Astrocyte of the spinal cord (primary cell): ENCODE data around the gene GLTPD2.

Experiments used
- DNase-seq: peaks from one replicate; pipeline ENCODE4 v3.0.0; 2011; ENCODE audit warnings: low read depth, low spot score
- H3K4me3 ChIP-seq: 2 replicates; pipeline ENCODE4 v1.5.1; 2011; ENCODE audit warnings: low read depth, mild to moderate bottlenecking, low read length, moderate library complexity
- in situ Hi-C: cut with HindIII; loops from 2 replicates; pipeline ENCODE4 v1.10.0; 2017; ENCODE audit warnings: low sequenced_read_pairs
- TF ChIP-seq, protein P1 (sequence below): IDR thresholded peaks from 2 replicates; pipeline ENCODE4 v1.5.1; 2012; ENCODE audit warnings: low read depth, mild to moderate bottlenecking, low read length, inconsistent platforms

Gene GLTPD2

DNA sequence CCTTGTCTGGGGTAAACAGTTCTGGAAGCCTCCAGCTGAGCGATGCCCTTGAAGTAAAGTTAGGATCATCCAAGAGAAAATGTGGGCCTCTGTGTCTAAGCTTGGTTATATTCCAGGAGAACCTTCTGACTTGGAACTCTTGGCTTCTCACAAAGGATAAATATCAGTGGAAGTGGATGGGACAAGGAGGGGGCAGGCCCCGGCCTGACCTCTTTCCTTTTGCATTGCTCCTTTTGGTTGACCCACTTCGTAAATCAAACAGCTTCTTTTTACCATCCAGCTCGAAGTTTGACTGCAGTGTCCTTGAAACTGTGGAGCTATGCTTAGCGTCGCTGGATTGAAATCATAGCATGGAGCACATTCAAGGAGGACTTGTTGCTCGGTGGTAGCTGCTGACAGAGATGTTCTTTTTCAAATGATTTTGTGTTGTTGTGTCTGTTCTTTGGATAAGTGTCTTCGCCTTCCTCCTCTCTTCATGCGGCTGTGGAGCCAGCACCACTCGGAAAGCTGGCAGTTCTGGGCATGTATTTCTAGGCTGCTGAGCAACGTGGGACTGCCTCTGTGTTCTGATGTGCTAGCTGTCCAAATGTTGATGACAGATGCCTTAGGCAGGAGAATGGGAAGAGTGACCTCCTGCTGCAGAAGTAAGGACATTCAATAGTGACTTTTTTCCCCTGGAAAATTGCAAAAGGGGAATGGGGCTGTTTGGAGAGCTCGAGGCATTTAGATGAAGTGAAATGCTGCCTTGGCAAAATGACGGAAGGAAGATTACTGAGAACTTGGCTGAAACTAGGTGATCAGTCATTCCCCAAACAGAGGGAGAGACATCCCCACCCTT lies 48.9 kb downstream of the GLTPD2 start:
- TF ChIP-seq, protein P1, sequence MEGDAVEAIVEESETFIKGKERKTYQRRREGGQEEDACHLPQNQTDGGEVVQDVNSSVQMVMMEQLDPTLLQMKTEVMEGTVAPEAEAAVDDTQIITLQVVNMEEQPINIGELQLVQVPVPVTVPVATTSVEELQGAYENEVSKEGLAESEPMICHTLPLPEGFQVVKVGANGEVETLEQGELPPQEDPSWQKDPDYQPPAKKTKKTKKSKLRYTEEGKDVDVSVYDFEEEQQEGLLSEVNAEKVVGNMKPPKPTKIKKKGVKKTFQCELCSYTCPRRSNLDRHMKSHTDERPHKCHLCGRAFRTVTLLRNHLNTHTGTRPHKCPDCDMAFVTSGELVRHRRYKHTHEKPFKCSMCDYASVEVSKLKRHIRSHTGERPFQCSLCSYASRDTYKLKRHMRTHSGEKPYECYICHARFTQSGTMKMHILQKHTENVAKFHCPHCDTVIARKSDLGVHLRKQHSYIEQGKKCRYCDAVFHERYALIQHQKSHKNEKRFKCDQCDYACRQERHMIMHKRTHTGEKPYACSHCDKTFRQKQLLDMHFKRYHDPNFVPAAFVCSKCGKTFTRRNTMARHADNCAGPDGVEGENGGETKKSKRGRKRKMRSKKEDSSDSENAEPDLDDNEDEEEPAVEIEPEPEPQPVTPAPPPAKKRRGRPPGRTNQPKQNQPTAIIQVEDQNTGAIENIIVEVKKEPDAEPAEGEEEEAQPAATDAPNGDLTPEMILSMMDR, result no peak
- in situ Hi-C loops, result no loop called here
- DNase-seq, result no peak
- H3K4me3 ChIP-seq, result no peak overlapping the region

DNA sequence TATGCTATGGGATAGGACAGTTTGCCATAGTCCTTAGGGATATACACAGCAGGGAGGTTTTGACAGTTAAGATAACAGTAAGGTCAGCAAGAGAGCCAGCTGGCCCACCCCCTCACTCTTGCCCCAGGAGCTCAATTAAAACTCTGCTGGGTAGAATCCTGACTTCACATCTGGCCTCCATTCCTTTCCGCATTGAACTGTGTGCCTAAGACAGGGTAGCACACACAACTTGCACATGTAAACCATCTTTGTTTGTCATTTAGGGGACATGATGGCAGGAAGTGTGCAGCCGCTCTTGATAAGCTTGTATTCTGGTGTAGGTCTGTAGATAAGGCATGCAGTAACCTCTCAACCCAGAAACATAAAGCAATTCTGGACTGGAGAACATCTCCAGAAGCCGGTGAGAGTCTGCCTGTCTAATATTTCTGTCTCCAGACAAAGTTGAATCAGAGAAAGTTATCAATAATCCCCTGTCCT lies 49.6 kb downstream of the GLTPD2 start:
- in situ Hi-C loops, result no loop called here
- TF ChIP-seq, protein P1, result no peak
- no peak overlapping the region for H3K4me3 ChIP-seq
- DNase-seq, result no peak

DNA sequence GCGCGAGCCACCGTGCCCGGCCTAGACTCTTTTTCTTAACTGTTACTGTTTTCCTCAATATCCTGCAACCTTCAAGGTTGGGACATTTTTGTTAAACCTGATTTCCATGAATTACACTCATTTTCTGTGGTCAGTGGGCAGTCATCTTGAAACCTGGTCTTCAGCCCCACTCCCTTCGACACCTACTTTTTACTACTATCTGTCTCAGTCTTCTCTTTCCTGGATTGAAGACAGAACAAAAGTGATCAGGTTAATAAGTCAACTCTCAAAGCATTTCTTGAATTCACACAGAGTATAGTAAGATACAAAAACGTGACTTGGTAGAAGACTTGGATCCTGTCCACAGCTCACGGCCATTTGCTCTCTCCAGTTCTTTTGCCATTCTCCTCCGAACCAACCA lies 50.5 kb downstream of the GLTPD2 start:
- H3K4me3 ChIP-seq, result no peak overlapping the region
- in situ Hi-C loops, result no loop called here
- DNase-seq, result no peak
- TF ChIP-seq, protein P1, result no peak
